GM12874 (cell line): Measurements from ENCODE around the gene ZNF180.

Source experiments
- CTCF ChIP-seq: IDR thresholded peaks from 2 replicates; pipeline ENCODE4 v1.5.1; 2011; ENCODE audit warnings: low read depth, mild to moderate bottlenecking, control low read depth, low read length, moderate library complexity; ENCODE audit not compliant: insufficient read depth

Gene ZNF180

GRCh38 chr19:44496711-44497110 is 3.6 kb downstream of the ZNF180 start:
- no peak for TF ChIP-seq CTCF

GRCh38 chr19:44476559-44477408 is 23.5 kb downstream of the ZNF180 start:
- TF ChIP-seq CTCF, result no peak

GRCh38 chr19:44455100-44455499 is 45.2 kb downstream of the ZNF180 start:
- no peak for TF ChIP-seq CTCF

- TF ChIP-seq CTCF, result no peak
These were observed 48.0 kb downstream of the ZNF180 start for GRCh38 chr19:44452367-44452766.

GRCh38 chr19:44451687-44452086 is 48.6 kb downstream of the ZNF180 start:
- TF ChIP-seq CTCF, result no peak

- TF ChIP-seq CTCF, result no peak
These were observed 52.2 kb downstream of the ZNF180 start, which contains the start of gene ZNF229 for GRCh38 chr19:44447916-44448674. TSS of gene ZNF229 (minus strand) at chr19:44448472. CDS start at chr19:44442847, 5,625 bp downstream.

GRCh38 chr19:44438441-44438840 is 61.9 kb downstream of the ZNF180 start:
- TF ChIP-seq CTCF, result no peak
